Fibroblast of mammary gland (primary cell): ENCODE results near the gene INTS15.
A peak's percentile ranks its signal among the peaks of the same experiment; 100 is the strongest.

ENCODE experiments used
- DNase-seq: peaks from one replicate; pipeline ENCODE4 v3.0.0-alpha.2; 2010; ENCODE audit warnings: low read depth
- H3K4me3 ChIP-seq: 2 replicates; pipeline ENCODE4 v1.5.1; 2011; ENCODE audit warnings: low read depth, mild to moderate bottlenecking, low read length, moderate library complexity; ENCODE audit not compliant: control insufficient read depth
- TF ChIP-seq, protein P1 (sequence below): conservative IDR thresholded peaks from 2 replicates; pipeline ENCODE4 v1.5.1; 2011; ENCODE audit warnings: low read depth, low read length, inconsistent platforms; ENCODE audit not compliant: control insufficient read depth, insufficient read depth

The INTS15 gene

GRCh38 chr7:6618621-6619020, 28.8 kb downstream of the INTS15 start:
- peak; percentile 34 for DNase-seq
- TF ChIP-seq, protein P1, sequence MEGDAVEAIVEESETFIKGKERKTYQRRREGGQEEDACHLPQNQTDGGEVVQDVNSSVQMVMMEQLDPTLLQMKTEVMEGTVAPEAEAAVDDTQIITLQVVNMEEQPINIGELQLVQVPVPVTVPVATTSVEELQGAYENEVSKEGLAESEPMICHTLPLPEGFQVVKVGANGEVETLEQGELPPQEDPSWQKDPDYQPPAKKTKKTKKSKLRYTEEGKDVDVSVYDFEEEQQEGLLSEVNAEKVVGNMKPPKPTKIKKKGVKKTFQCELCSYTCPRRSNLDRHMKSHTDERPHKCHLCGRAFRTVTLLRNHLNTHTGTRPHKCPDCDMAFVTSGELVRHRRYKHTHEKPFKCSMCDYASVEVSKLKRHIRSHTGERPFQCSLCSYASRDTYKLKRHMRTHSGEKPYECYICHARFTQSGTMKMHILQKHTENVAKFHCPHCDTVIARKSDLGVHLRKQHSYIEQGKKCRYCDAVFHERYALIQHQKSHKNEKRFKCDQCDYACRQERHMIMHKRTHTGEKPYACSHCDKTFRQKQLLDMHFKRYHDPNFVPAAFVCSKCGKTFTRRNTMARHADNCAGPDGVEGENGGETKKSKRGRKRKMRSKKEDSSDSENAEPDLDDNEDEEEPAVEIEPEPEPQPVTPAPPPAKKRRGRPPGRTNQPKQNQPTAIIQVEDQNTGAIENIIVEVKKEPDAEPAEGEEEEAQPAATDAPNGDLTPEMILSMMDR: no peak
- no peak overlapping the region for H3K4me3 ChIP-seq

- no peak overlapping the region for H3K4me3 ChIP-seq
- no peak for DNase-seq
- TF ChIP-seq, protein P1: no peak
Observed at GRCh38 chr7:6619961-6620360, 30.1 kb downstream of the INTS15 start.

DNA sequence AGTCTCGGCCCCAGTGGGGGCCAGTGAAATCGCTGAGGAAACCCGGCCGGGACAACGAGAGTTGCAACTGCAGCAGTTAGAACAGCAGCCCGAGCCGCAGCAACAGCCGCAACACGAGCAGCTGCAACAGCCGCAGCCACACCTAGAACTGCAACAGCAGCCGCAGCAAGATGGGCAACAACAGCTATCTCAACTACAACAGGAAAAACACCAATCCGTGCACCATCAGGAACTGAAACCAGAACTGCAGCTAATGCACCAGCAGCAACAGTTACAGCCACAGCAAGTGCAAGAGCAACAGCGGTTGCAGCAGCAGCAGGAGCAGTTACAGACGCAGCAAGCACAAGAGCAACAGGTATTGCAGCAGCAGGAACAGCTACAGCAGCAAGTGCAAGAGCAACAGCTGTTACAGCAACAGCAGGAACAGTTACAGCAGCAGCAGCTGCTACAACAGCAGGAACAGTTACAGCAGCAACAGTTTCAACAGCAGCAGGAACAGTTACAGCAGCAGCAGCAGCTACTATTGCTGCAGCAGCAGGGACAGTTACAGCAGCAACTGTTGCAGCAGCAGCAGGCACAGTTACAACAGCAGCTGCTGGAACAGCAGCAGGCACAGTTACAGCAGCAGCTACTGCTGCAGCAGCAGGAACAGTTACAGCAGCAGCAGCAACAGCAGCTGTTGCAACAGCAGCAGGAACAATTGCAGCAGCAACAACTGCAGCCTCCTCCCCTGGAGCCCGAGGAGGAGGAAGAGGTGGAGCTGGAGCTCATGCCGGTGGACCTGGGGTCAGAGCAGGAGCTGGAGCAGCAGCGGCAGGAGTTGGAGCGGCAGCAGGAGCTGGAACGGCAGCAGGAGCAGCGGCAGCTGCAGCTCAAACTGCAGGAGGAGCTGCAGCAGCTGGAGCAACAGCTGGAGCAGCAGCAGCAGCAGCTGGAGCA, 31.6 kb downstream of the INTS15 start:
- TF ChIP-seq, protein P1: no peak
- no peak for DNase-seq
- H3K4me3 ChIP-seq: no peak overlapping the region

- TF ChIP-seq, protein P1: no peak
- no peak overlapping the region for H3K4me3 ChIP-seq
- DNase-seq: no peak
Observed at GRCh38 chr7:6622134-6622710, 32.4 kb downstream of the INTS15 start.

GRCh38 chr7:6623589-6624245, 33.9 kb downstream of the INTS15 start:
- H3K4me3 ChIP-seq: no peak overlapping the region
- TF ChIP-seq, protein P1: no peak
- DNase-seq: no peak

DNA sequence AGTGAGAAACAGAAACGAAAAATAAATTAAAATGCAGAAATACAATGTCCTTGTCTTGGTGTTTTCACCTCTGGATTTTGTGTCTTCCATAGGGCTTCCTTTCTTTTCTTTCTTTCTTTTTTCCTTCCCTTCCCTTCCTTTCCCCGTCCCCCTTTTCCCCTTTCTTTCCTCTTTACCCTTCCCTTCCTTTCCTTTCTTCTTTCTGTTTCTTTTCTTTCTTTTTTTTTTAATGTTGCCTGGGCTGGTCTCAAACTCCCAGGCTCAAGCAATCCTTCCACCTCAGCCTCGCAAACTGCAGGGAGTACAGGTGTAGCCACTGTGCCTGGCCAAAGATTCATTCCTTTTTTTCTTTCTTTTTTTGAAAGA, 34.4 kb downstream of the INTS15 start:
- TF ChIP-seq, protein P1: no peak
- no peak for DNase-seq
- no peak overlapping the region for H3K4me3 ChIP-seq
